ENCODE measurements around the gene ADAMTS2.

GRCh38 chr5:179142434-179143198 is 202.6 kb downstream of the ADAMTS2 start:
- no peak for TF ChIP-seq CTCF (IDR thresholded peaks at IDR 0.05)
- no peak for TF ChIP-seq POLR2A (IDR thresholded peaks at IDR 0.05)
